Measurements from ENCODE around the gene MYO15B.

The MYO15B gene

GRCh38 chr17:75624021-75624420 is 36.4 kb downstream of the MYO15B start:
- TF ChIP-seq POLR2AphosphoS5 (IDR thresholded peaks at IDR 0.05; ENCODE audit: low read depth) (no peak), CTCF (IDR thresholded peaks at IDR 0.05; ENCODE audit: insufficient read depth, low read length) (no peak), GABPA (IDR thresholded peaks at IDR 0.05; ENCODE audit: low read depth) (no peak), SPI1 (IDR thresholded peaks at IDR 0.05; ENCODE audit: borderline replicate concordance, low read depth) (no peak), REST (IDR thresholded peaks at IDR 0.05; ENCODE audit: insufficient replicate concordance, low read depth) (no peak)
- no peaks in the 10 kb centered on the region for H3K27me3 ChIP-seq (ENCODE audit: insufficient read depth, poor library complexity, severe bottlenecking)
- H3K27ac ChIP-seq (replicated peaks): no peak overlapping the region
- no peak overlapping the region for H3K4me3 ChIP-seq (replicated peaks; ENCODE audit: insufficient read depth, low read length)
- DNase-seq (ENCODE audit: low read depth in 1 of 2, low spot score in 1 of 2): no peak

DNA sequence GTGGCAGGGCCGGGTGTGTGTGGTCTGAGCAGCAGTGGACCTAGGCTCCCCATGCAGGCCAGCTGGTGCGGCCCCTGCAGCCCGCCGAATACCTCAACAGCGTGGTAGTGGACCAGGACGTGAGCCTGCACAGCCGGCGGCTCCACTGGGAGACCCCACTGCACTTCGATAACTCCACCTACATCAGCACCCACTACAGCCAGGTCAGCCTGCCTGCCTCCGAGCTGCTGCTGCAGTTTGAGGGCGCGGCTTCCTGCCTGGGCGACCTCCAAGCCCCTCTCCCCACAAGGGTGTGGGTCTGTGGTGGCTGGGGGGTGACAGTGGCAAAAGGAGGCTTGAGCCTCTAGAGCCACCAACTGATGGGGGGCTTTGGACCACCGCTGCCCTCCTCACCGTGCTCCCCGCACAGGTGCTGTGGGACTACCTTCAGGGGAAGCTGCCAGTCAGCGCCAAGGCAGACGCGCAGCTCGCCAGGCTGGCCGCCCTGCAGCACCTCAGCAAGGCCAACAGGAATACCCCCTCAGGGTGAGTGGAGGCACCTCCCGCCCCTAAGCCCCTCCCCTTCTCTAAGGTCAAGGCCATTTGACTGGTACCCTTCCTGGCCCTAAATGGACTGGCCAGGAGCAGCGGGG is 37.2 kb downstream of the MYO15B start:
- Histone ChIP-seq H3K27me3 (ENCODE audit: insufficient read depth, poor library complexity, severe bottlenecking) (no peaks in the 10 kb centered on the region), H3K4me3 (replicated peaks; ENCODE audit: insufficient read depth, low read length) (no peak overlapping the region), H3K27ac (replicated peaks) (no peak overlapping the region)
- no peak for DNase-seq (ENCODE audit: low read depth in 1 of 2, low spot score in 1 of 2)
- TF ChIP-seq REST (IDR thresholded peaks at IDR 0.05; ENCODE audit: insufficient replicate concordance, low read depth) (no peak), POLR2AphosphoS5 (IDR thresholded peaks at IDR 0.05; ENCODE audit: low read depth) (no peak)

DNA sequence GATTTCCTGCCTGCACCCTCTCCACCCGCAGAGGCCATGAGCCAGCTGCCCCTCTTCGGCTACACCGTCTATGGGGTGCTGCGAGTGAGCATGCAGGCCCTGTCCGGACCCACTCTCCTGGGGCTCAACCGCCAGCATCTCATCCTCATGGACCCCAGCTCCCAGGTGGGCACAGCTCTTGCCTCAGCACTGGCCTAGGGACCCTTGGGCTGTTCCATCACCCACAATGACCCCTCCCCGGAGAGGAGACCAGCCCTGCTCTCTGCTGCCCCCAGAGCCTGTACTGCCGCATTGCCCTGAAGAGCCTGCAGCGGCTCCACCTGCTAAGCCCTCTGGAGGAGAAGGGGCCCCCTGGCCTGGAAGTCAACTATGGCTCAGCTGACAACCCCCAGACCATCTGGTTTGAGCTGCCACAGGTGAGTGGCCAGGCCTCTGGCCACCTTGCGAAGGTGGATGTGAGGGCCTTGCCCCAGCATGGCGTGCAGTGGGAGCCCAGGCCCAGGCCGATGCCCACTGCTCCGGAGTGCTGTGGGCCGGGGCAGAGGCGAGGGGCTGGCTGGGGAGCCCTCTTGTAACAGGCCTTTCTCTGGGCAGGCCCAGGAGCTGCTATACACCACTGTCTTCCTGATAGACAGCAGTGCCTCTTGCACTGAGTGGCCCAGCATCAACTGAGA is 38.4 kb downstream of the MYO15B start:
- no peak overlapping the region for H3K4me3 ChIP-seq (replicated peaks; ENCODE audit: insufficient read depth, low read length)
- peak in 1 of 2 experiments; percentile 16 for DNase-seq (ENCODE audit: low read depth in 1 of 2, low spot score in 1 of 2)

More for the DNA sequence above, 38.4 kb downstream of the MYO15B start:
- TF ChIP-seq CTCF (IDR thresholded peaks at IDR 0.05; ENCODE audit: insufficient read depth, low read length): peak; percentile 65
- TF ChIP-seq SPI1 (IDR thresholded peaks at IDR 0.05; ENCODE audit: borderline replicate concordance, low read depth): no peak
- H3K27ac ChIP-seq (replicated peaks): no peak overlapping the region
- no peaks in the 10 kb centered on the region for H3K27me3 ChIP-seq (ENCODE audit: insufficient read depth, poor library complexity, severe bottlenecking)
